ENCODE data around the gene FBXO28.
"Not testable (repeated sequence)": the region's sequence is repeated elsewhere in the genome, so short reads cannot be mapped to it uniquely, and the experiment has no call there.

Gene FBXO28

DNA sequence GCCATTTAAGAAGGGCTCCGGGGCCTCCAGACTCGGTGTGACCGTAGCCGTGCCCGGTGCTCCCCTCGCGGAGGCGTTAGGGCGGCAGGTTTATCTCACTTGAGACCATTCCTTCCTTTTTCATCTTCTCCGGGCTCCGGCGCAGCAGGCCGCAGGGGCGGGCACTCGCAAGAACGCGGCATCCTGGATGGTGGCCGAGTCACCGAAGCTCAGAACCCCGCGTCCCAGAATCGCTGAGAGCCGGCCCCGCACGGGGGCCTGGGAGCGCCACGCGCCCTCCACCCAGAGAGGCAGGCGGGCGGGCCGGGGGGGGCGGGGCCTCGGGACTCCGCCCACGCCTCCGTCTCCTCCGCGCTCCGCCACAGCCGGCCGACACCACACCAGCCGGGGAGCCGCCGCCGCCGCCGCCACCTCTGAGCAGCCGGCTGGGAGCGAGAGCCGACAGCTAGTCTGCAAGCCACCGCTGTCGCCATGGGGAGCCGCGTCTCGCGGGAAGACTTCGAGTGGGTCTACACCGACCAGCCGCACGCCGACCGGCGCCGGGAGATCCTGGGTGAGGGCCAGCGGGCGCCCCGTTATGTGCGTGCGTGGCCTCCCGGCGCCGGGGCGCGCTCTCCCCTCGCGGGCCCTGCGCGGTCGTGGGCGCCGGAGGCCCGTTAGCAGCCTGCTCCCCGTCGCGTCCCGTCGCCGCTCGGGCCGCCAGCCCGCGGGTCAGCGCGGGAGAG is 69.1 kb downstream of the FBXO28 start, which contains the start of gene DEGS1:
Gene DEGS1 (plus strand): TSS at position 375 of the 725 bp plus-strand sequence. CDS start 97 bp downstream, at position 472.
- FAIRE-seq, result no peak
- peak; percentile 77 for DNase-seq (ENCODE audit: insufficient read length, low spot score)

DNA sequence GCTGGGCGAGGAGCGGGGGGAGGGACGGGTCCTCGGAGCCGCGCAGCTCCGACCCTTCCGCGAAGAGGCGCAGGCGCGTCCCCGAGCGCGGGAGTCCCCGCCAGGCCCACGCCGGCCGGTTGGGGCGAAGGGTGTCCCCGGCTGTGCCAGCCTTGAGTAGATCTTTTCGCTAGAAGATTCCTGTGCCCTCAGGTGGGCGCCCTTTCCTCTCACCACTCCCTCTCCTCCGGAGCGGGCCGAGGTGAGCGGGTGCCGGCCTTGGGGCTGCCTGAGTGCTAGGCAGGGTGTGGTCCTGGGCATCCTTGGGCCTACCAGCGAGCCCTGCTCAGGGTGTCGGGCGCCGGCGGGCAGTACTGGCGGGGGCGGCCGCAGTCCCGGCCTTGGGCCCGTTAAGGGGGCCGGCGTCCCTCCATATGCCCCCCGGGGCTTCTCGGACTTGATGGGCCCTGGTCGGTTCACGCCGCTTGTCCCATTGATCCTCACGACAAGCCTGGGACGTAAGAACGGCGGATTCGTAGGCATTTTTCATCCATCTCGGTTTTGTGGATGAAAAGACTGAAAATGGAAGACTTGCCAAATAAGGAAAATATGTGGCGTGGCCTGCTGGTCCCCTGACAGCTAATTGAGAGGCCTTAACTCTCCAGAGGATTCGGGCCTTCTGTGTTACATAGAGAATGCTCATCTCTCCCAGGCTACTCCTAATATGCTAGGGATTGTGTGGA is 69.8 kb downstream of the FBXO28 start:
- no peak for DNase-seq (ENCODE audit: insufficient read length, low spot score)
- FAIRE-seq, result peak; percentile 11

DNA sequence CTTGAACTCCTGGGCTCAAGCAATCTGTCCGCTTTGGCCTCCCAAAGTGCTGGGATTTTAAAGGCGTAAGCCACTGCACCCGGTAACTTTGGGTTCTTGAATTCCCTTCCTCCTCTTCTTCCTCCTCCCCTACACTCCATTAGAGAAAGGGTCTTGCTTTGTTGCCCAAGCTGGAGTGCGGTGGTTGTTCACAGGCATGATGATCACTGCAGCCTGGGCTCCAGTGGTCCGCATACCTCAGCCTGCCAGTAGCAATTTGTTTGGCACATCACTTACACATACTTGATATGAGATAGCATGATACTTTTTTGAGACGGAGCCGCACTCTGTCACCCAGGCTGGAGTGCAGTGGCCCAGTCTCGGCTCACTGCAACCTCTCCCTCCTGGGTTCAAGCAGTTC is 71.3 kb downstream of the FBXO28 start:
- FAIRE-seq (no peak), DNase-seq (ENCODE audit: insufficient read length, low spot score) (no peak)

DNA sequence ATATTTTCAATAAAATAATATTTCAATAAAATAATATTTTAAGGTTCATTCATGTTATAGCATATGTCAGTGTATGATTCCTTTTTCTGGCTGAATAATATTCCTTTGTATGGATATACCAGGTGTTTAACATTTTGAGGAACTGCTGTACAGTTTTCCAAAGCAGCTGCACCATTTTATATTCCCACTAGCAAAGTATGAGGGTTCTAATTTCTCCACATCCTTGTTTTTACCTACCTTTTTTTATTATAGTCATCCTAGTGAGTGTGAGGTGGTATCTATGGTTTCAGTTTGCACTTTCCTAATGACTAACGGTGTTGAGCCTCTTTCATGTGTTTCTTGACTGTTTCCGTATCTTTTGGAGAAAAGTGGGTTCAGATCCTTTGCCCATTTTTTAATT is 74.4 kb downstream of the FBXO28 start:
- DNase-seq (ENCODE audit: insufficient read length, low spot score) (no peak), FAIRE-seq (no peak)

DNA sequence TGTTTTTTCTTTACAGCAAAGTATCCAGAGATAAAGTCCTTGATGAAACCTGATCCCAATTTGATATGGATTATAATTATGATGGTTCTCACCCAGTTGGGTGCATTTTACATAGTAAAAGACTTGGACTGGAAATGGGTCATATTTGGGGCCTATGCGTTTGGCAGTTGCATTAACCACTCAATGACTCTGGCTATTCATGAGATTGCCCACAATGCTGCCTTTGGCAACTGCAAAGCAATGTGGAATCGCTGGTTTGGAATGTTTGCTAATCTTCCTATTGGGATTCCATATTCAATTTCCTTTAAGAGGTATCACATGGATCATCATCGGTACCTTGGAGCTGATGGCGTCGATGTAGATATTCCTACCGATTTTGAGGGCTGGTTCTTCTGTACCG is 75.7 kb downstream of the FBXO28 start:
- no peak for FAIRE-seq

DNA sequence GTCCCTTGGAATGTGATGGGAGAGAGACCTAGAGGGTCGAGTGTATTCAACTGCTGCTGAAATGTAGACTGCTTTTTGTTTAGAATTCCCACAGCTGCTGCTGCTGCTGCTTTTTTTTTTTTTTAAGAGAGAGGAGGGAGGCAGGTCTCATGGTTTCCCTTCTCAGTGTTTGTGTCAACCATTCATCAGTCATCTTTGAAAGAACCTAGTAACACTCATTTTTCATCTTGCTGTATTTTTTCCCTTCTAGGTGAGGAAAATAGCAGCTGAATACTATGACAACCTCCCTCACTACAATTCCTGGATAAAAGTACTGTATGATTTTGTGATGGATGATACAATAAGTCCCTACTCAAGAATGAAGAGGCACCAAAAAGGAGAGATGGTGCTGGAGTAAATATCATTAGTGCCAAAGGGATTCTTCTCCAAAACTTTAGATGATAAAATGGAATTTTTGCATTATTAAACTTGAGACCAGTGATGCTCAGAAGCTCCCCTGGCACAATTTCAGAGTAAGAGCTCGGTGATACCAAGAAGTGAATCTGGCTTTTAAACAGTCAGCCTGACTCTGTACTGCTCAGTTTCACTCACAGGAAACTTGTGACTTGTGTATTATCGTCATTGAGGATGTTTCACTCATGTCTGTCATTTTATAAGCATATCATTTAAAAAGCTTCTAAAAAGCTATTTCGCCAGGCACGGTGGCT is 78.3 kb downstream of the FBXO28 start:
- DNase-seq (ENCODE audit: insufficient read length, low spot score) (no peak), FAIRE-seq (no peak)

More for the DNA sequence above, 75.7 kb downstream of the FBXO28 start:
- DNase-seq (ENCODE audit: insufficient read length, low spot score), result no peak

DNA sequence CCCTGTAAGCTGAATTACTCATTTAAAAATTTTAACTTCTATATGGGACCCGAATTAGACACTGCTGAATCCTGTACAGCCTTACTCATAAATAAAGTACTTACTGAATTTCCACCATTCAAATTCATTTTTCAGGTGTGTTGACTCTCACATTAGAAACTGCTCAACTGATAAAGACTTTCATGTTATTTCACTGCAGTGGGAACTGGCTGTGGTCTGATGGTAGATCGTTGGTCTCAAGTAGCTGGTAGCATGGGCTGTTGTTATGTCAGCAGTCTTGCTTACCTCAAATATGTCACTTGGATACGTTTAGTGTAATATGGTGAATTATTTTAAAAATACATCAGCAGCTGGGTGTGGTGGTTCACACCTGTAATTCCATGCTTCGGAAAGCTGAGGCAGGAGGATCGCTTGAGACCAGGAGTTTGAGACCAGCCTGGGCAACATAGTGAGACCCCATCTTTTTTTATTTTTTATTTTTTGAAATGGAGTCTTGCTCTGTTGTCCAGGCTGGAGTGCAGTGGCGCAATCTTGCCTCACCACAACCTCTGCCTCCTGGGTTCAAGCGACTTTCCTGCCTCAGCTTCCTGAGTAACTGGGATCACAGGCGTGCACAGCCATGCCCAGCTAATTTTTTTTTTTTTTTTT is 79.5 kb downstream of the FBXO28 start:
- FAIRE-seq (no peak), DNase-seq (ENCODE audit: insufficient read length, low spot score) (no peak)

DNA sequence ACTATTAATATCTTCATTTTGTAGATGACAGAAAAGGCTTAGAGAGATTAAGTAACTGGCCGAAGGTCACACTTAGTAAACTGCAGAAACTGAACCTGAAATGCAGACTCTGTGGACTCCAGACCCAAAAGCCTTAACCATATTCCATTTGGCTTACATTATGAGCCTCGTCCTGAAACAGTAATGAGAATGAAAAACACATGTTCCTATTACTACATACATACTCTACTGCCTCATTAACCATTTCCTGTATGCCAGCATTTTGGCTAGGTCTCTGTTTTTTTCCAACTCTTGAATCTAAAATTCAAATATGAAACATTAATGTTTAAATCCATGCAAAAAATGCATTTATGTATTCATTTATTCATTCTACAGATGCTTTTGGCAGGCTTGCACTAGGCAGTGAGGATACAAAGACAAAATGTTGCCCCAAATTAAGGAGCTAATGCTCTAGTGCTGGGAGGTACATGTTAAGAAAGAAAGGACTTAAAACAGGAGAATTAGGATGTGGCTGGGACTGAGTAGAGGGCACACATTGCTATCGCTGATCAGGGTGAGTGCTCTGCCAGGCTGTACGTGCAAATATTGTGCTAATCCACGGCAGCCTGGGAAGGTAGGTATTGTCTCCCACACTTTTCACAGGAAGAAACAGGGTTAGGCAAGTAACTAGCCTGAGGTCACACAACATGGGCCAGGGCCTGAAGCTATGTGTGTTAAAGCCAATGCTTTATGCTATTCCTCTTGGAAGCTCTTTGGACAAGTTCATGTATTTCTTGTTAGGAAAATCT is 83.1 kb downstream of the FBXO28 start:
- no peak for DNase-seq (ENCODE audit: insufficient read length, low spot score)
- no peak for FAIRE-seq

DNA sequence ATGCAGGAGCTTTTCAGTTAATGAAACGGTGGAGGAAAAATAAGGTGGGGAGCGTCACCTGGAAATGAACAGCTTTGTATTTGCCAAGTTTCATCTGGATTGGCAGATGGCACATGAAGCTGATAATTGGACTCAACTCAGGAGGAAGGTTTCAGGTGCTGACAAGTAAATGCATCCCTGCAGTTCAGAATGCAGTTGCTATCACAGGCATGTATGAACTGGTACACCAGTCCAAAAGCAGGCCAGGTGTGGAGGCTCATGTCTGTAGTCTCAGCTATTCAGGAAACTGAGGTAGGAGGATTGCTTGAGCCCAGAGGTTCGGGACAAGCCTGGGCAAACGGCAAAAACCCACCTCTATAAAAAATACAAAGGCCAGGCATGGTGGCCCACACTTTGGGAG is 84.7 kb downstream of the FBXO28 start:
- FAIRE-seq (no peak), DNase-seq (ENCODE audit: insufficient read length, low spot score) (no peak)

DNA sequence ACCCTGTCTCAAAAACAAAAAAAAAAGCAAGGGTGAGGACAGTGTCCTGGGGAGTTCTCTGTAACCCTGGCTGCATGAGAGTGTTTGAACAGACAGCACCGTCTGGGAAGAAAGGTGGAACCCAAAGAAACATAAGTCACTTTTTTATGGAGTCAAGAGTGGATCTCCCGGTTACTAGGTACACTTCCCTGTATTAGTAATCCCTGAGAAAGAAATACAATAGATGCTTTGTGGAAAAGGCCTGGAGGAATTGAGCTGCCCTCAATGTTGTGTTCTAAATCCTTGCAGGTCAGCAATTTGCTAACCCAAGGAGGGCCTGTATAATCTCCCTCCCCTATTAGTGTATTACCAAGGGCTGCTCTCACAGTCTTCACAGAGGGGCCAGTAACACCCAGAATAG is 85.8 kb downstream of the FBXO28 start:
- FAIRE-seq (no peak), DNase-seq (ENCODE audit: insufficient read length, low spot score) (no peak)

DNA sequence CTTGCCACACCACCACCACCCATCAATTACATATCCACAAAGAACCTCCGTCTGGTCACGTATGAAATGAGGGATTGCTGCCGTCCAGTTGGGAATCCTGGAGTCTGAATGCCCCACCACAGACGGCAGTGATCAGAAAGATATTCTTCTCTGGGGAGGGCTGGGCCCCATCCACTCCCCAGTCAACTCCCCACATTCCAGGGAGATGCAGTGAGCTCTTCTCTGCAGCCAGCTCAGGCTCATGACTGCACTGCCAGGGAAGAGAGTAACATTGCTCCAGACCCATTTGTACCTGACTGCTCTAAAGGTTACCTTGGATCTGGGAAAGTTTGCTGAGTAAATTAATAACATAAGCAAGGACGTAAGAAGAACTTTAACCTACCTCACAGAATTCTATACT is 87.5 kb downstream of the FBXO28 start:
- FAIRE-seq (no peak), DNase-seq (ENCODE audit: insufficient read length, low spot score) (no peak)

DNA sequence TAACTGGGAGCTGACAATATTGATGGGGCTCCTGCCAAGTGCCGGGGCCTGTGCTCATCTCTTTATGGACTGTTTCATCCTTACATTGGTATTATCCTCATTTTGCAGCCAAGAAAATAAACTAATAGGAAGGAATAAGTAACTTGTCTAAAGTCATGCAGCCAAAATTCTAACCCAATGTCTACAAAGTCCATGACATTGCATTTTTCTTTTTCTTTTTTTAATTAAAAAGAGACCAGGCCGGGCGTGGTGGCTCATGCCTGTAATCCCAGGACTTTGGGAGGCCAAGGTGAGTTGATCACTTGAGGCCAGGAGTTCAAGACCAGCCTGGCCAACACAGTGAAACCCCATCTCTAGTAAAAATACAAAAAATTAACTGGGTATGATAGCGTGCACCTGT is 87.9 kb downstream of the FBXO28 start:
- FAIRE-seq (no peak), DNase-seq (ENCODE audit: insufficient read length, low spot score) (no peak)

DNA sequence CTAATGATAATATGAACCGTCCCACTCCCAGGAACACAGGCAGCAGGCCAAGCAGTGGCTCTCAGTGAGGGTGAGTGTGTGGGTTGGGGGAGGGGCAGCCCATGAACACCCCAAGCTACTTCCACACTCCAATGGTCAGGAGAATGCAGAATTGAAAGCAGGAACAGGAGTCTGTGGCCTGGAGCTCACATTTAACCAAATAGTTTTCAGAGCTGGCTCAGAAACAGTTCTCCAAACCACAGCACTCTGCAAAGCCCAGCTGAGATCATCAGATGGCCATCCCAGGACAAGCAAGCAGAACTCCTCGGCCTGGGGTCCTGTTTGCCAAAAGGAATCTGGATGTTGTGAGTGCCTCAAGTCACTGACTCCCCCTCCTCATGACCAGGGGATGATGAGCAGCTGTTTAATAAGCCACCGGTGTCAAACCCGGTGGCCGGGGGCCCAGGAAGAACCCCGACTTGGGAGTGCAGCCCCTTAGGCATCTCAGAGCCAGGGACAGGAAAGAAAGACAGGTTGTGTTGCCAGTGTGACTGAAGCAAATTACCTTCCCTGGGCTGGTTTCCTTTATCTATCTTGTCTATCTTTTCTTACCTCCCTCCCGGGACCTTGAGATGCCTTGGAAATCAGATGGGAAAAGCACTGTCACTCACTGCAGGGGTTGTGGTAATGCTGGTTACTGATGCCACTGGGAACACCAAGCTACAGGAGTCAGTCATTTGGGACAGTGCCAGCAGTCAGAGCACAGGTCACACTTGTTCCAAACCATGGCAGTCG is 89.5 kb downstream of the FBXO28 start:
- no peak for DNase-seq (ENCODE audit: insufficient read length, low spot score)

DNA sequence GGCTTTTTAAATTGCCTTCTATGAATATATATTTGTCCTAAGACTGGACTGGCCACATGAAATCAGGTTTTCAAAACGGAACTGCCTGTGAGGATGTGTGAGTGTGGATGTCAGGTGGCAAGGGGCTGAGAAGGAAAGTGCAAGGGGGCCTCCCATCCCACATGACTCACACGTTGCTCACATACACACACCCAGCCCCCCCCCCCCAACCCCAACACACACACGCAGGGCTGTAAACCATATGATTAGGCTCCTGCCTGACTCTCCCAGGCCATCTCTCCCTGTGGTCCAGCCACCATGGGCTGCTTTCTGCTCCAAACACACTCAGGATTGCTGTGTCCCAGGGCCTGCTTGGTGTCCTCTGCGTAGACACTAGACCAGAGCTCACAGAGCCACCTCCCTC is 91.5 kb downstream of the FBXO28 start:
- peak; percentile 21 for FAIRE-seq
- DNase-seq (ENCODE audit: insufficient read length, low spot score), result no peak

More for the DNA sequence above, 89.5 kb downstream of the FBXO28 start:
- FAIRE-seq, result peak; percentile 85

DNA sequence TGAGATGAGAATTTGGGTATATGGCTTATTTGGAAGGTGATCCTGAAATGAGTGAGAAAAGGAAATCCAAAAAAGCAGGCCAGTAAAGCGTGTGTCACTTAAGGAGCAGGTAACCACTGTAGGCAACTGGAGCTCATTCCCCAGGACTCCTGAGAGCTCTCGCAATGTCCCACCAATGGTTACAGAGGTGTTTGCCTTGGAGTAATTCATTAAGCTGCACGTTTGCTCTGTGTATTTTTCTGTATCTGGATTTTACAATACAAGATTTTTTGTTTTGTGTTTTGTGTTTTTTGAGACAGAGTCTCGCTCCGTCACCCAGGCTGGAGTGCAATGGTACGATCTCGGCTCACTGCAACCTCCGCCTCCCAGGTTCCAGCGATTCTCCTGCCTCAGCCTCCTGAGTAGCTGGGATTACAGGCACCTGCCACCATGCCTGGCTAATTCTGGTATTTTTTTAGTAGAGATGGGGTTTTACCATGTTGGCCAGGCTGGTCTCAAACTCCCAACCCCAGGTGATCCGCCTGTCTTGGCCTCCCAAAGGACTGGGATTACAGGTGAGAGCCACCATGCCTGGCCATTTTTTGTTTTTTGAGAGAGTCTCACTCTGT is 92.1 kb downstream of the FBXO28 start:
- not testable (repeated sequence) for FAIRE-seq; DNase-seq (ENCODE audit: insufficient read length, low spot score)

DNA sequence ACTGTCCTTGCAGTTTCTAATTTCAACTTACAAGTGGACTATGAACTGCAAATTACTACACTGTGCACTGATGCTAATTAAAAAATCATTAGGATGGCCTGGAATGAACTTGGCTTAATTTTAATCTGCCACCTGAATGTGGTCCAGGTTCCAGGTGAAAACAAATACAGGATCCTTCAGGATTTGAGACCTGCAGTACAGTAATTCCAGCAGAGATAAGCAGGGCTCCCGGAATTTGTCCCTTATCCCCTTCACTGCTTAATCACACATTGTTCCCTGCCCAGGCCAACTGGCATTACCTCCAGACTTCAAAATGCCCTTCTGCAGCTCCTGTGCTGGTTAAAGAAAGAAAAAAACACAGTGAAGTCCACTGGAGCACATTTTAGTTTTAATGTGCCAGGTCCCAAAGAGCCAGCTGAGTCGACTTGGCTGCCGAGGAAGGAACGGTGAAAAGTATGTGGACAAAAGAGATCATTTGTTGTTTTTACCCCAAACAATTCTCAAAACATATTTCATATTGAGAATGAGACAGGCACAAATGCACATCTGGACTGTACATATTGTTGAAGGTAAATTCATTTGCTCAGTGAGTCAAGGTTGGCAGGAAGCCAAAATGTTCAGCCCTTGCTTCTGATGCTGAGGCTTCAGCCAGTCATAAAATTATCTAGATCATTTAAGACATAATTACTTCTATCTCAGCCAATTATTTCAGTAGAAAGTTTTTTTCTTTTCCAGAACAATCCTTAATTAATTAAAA is 97.5 kb downstream of the FBXO28 start:
- FAIRE-seq, result no peak

More for the DNA sequence above, 97.5 kb downstream of the FBXO28 start:
- DNase-seq (ENCODE audit: insufficient read length, low spot score), result no peak
